ENCODE measurements around the gene TMEM200C.

TMEM200C gene

DNA sequence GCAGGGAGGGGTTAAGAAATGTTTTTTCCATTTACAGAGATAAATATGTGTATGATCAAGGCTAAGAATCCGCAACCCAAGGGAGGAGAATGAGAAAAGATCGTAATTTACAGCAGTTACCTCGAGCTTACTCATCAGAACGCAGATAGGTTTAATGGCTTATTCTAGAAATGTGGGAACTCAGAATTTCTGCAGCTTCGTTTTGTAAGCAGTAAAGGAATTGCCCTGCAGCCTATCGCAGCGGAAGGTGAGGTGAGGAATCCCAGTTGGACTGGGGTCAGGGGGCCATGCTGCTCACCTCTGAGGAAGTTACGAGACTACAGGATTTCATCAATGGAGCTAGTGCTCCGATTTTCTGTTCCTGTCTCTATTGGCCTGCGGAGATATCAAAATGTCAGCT lies 8.1 kb upstream of the TMEM200C start:
- H3K27ac ChIP-seq (replicated peaks) = no peak overlapping the region
- TF ChIP-seq SPI1 (IDR thresholded peaks at IDR 0.05; ENCODE audit: borderline replicate concordance, low read depth) = no peak
- TF ChIP-seq, protein P1, sequence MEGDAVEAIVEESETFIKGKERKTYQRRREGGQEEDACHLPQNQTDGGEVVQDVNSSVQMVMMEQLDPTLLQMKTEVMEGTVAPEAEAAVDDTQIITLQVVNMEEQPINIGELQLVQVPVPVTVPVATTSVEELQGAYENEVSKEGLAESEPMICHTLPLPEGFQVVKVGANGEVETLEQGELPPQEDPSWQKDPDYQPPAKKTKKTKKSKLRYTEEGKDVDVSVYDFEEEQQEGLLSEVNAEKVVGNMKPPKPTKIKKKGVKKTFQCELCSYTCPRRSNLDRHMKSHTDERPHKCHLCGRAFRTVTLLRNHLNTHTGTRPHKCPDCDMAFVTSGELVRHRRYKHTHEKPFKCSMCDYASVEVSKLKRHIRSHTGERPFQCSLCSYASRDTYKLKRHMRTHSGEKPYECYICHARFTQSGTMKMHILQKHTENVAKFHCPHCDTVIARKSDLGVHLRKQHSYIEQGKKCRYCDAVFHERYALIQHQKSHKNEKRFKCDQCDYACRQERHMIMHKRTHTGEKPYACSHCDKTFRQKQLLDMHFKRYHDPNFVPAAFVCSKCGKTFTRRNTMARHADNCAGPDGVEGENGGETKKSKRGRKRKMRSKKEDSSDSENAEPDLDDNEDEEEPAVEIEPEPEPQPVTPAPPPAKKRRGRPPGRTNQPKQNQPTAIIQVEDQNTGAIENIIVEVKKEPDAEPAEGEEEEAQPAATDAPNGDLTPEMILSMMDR (IDR thresholded peaks at IDR 0.05; ENCODE audit: insufficient read depth, low read length) = no peak
- no peak for TF ChIP-seq POLR2AphosphoS5 (IDR thresholded peaks at IDR 0.05; ENCODE audit: low read depth)
- TF ChIP-seq, protein P2, sequence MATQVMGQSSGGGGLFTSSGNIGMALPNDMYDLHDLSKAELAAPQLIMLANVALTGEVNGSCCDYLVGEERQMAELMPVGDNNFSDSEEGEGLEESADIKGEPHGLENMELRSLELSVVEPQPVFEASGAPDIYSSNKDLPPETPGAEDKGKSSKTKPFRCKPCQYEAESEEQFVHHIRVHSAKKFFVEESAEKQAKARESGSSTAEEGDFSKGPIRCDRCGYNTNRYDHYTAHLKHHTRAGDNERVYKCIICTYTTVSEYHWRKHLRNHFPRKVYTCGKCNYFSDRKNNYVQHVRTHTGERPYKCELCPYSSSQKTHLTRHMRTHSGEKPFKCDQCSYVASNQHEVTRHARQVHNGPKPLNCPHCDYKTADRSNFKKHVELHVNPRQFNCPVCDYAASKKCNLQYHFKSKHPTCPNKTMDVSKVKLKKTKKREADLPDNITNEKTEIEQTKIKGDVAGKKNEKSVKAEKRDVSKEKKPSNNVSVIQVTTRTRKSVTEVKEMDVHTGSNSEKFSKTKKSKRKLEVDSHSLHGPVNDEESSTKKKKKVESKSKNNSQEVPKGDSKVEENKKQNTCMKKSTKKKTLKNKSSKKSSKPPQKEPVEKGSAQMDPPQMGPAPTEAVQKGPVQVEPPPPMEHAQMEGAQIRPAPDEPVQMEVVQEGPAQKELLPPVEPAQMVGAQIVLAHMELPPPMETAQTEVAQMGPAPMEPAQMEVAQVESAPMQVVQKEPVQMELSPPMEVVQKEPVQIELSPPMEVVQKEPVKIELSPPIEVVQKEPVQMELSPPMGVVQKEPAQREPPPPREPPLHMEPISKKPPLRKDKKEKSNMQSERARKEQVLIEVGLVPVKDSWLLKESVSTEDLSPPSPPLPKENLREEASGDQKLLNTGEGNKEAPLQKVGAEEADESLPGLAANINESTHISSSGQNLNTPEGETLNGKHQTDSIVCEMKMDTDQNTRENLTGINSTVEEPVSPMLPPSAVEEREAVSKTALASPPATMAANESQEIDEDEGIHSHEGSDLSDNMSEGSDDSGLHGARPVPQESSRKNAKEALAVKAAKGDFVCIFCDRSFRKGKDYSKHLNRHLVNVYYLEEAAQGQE (IDR thresholded peaks at IDR 0.05; ENCODE audit: insufficient replicate concordance, low read depth) = no peak
- TF ChIP-seq GABPA (IDR thresholded peaks at IDR 0.05; ENCODE audit: low read depth) = no peak
- peaks cover 10% of the 10 kb centered on the region for H3K27me3 ChIP-seq (ENCODE audit: insufficient read depth, poor library complexity, severe bottlenecking)
- DNase-seq (ENCODE audit: low read depth in 1 of 2, low spot score in 1 of 2) = no peak
- H3K4me3 ChIP-seq (replicated peaks; ENCODE audit: insufficient read depth, low read length) = no peak overlapping the region

DNA sequence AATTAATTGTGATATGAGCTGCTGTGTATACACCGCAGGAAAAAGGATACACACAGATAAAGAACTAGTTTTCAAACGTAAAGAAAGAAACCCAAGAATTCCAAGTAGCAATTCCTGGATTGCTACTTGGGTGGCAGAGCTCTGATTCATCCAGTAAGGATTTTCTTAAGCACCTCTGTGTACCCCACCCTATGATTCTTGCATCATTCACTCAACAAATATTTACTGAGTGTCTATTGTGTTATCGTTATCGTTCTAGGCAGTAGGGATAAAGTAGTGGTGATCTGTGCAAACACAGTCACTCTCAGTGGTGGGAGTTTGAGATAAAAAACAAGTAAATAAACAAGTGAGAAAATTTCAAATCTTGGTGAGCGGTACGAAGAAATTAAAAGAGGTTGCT lies 4.9 kb upstream of the TMEM200C start:
- Histone ChIP-seq H3K27me3 (ENCODE audit: insufficient read depth, poor library complexity, severe bottlenecking) (peaks cover 37% of the 10 kb centered on the region), H3K27ac (replicated peaks) (no peak overlapping the region), H3K4me3 (replicated peaks; ENCODE audit: insufficient read depth, low read length) (no peak overlapping the region)
- no peak for TF ChIP-seq POLR2AphosphoS5 (IDR thresholded peaks at IDR 0.05; ENCODE audit: low read depth)
- TF ChIP-seq, protein P1 (IDR thresholded peaks at IDR 0.05; ENCODE audit: insufficient read depth, low read length) = no peak
- no peak for TF ChIP-seq GABPA (IDR thresholded peaks at IDR 0.05; ENCODE audit: low read depth)
- TF ChIP-seq, protein P2 (IDR thresholded peaks at IDR 0.05; ENCODE audit: insufficient replicate concordance, low read depth) = no peak
- TF ChIP-seq SPI1 (IDR thresholded peaks at IDR 0.05; ENCODE audit: borderline replicate concordance, low read depth) = no peak
- DNase-seq (ENCODE audit: low read depth in 1 of 2, low spot score in 1 of 2) = no peak

DNA sequence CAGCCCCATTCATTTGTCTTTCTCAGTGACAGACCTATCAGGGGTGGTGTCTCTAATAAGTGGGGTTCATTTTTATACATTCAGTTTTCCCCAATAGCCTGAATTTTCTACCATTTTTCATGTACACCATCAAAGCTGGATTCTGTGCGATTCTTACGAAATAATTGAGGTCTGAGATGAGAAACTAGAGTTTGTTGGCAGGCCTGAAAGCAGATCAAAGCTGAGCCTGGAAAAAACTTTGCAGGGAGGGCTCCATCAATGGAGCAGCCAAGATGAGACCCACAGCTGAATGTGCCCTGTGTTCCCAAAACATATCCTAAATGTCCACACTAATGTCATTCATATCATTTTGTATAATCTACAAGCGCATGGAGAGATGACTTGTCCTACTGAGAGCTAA lies 4.5 kb upstream of the TMEM200C start:
- TF ChIP-seq, protein P2 (IDR thresholded peaks at IDR 0.05; ENCODE audit: insufficient replicate concordance, low read depth) = no peak
- no peak for TF ChIP-seq POLR2AphosphoS5 (IDR thresholded peaks at IDR 0.05; ENCODE audit: low read depth)
- no peak for TF ChIP-seq SPI1 (IDR thresholded peaks at IDR 0.05; ENCODE audit: borderline replicate concordance, low read depth)
- TF ChIP-seq GABPA (IDR thresholded peaks at IDR 0.05; ENCODE audit: low read depth) = no peak
- Histone ChIP-seq H3K27me3 (ENCODE audit: insufficient read depth, poor library complexity, severe bottlenecking) (peaks cover 38% of the 10 kb centered on the region), H3K27ac (replicated peaks) (no peak overlapping the region)

More for the DNA sequence above, 4.5 kb upstream of the TMEM200C start:
- no peak for DNase-seq (ENCODE audit: low read depth in 1 of 2, low spot score in 1 of 2)
- H3K4me3 ChIP-seq (replicated peaks; ENCODE audit: insufficient read depth, low read length) = no peak overlapping the region

All from HL-60 (cell line).